Panc1 (cell line): ENCODE measurements around the gene PARP3.
"Not testable (repeated sequence)": the region's sequence is repeated elsewhere in the genome, so short reads cannot be mapped to it uniquely, and the experiment has no call there.

Source experiments
- CTCF ChIP-seq: fragments of 450-650 bp; IDR thresholded peaks from 2 replicates; pipeline ENCODE4 v1.5.1; 2017; ENCODE audit warnings: mild to moderate bottlenecking
- POLR2AphosphoS5 ChIP-seq: IDR thresholded peaks from 2 replicates; pipeline ENCODE4 v1.6.1; 2012; ENCODE audit warnings: mild to moderate bottlenecking, low read depth, low read length, moderate library complexity
- TF ChIP-seq, protein P1 (sequence below), 2 experiments: IDR thresholded peaks; 2 replicates each; pipeline ENCODE4 v1.6.1; 2011 to 2012; ENCODE audit warnings: low read depth in 2 of 2, control low read depth in 1 of 2, low read length in 1 of 2, mild to moderate bottlenecking in 1 of 2, moderate library complexity in 1 of 2; ENCODE audit not compliant: insufficient read depth in 1 of 2

GRCh38 chr3:51900043-51900442 is 42.1 kb upstream of the PARP3 start:
- not testable (repeated sequence) for TF ChIP-seq CTCF, POLR2AphosphoS5
- TF ChIP-seq, protein P1, sequence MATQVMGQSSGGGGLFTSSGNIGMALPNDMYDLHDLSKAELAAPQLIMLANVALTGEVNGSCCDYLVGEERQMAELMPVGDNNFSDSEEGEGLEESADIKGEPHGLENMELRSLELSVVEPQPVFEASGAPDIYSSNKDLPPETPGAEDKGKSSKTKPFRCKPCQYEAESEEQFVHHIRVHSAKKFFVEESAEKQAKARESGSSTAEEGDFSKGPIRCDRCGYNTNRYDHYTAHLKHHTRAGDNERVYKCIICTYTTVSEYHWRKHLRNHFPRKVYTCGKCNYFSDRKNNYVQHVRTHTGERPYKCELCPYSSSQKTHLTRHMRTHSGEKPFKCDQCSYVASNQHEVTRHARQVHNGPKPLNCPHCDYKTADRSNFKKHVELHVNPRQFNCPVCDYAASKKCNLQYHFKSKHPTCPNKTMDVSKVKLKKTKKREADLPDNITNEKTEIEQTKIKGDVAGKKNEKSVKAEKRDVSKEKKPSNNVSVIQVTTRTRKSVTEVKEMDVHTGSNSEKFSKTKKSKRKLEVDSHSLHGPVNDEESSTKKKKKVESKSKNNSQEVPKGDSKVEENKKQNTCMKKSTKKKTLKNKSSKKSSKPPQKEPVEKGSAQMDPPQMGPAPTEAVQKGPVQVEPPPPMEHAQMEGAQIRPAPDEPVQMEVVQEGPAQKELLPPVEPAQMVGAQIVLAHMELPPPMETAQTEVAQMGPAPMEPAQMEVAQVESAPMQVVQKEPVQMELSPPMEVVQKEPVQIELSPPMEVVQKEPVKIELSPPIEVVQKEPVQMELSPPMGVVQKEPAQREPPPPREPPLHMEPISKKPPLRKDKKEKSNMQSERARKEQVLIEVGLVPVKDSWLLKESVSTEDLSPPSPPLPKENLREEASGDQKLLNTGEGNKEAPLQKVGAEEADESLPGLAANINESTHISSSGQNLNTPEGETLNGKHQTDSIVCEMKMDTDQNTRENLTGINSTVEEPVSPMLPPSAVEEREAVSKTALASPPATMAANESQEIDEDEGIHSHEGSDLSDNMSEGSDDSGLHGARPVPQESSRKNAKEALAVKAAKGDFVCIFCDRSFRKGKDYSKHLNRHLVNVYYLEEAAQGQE (IDR thresholded peaks at IDR 0.05; ENCODE audit: insufficient read depth in 1 of 2, low read depth in 2 of 2, low read length in 1 of 2) = not testable (repeated sequence)
